MM.1S (cell line): ENCODE measurements around the gene SEMA4D.

Source experiments
- DNase-seq: peaks from one replicate; pipeline ENCODE4 v3.0.0-alpha.2; 2015
- H2AFZ ChIP-seq: fragments of 300-600 bp; sonication (generic); 2 replicates; pipeline ENCODE4 v1.6.0; 2016; ENCODE audit warnings: antibody characterized with exemption, low read length
- H3F3A ChIP-seq: fragments of 300-600 bp; sonication (generic); 2 replicates; pipeline ENCODE4 v1.6.1; 2016; ENCODE audit warnings: mild to moderate bottlenecking, antibody characterized with exemption, low read length, moderate library complexity, mixed read lengths; ENCODE audit not compliant: insufficient read depth
- H3K27ac ChIP-seq: fragments of 300-600 bp; sonication (generic); 2 replicates; pipeline ENCODE4 v1.5.1; 2016; ENCODE audit warnings: mild to moderate bottlenecking, low read length
- H3K27me3 ChIP-seq: fragments of 300-600 bp; sonication (generic); replicated peaks from 2 replicates; pipeline ENCODE4 v1.6.0; 2016; ENCODE audit warnings: low read length; ENCODE audit not compliant: insufficient read depth
- H3K36me3 ChIP-seq: fragments of 300-600 bp; sonication (generic); replicated peaks from 2 replicates; pipeline ENCODE4 v1.6.1; 2016; ENCODE audit warnings: mild to moderate bottlenecking, low read length, mixed read lengths; ENCODE audit not compliant: insufficient read depth
- H3K4me1 ChIP-seq: fragments of 300-600 bp; sonication (generic); 2 replicates; pipeline ENCODE4 v1.6.1; 2016; ENCODE audit warnings: low read length, mixed read lengths
- H3K4me2 ChIP-seq: fragments of 300-600 bp; sonication (generic); 2 replicates; pipeline ENCODE4 v1.6.0; 2016; ENCODE audit warnings: low read depth, low read length
- H3K4me3 ChIP-seq: fragments of 300-600 bp; sonication (generic); 2 replicates; pipeline ENCODE4 v1.5.1; 2016; ENCODE audit warnings: low read length, mixed read lengths
- H3K79me2 ChIP-seq: fragments of 300-600 bp; sonication (generic); 2 replicates; pipeline ENCODE4 v1.6.1; 2016; ENCODE audit warnings: mixed run types, low read length, mixed read lengths
- H3K9ac ChIP-seq: fragments of 300-600 bp; sonication (generic); 2 replicates; pipeline ENCODE4 v1.6.1; 2016; ENCODE audit warnings: low read length, mixed read lengths
- H3K9me2 ChIP-seq: fragments of 300-600 bp; sonication (generic); replicated peaks from 2 replicates; pipeline ENCODE4 v1.6.1; 2016; ENCODE audit warnings: mild to moderate bottlenecking, low read length, mixed read lengths; ENCODE audit not compliant: insufficient read depth
- H3K9me3 ChIP-seq: fragments of 300-600 bp; sonication (generic); replicated peaks from 2 replicates; pipeline ENCODE4 v1.6.1; 2016; ENCODE audit warnings: mild to moderate bottlenecking, low read length, mixed read lengths; ENCODE audit not compliant: insufficient read depth
- H4K20me1 ChIP-seq: fragments of 300-600 bp; sonication (generic); 2 replicates; pipeline ENCODE4 v1.6.1; 2016; ENCODE audit warnings: mild to moderate bottlenecking, low read length, moderate library complexity, mixed read lengths; ENCODE audit not compliant: insufficient read depth
- EZH2 ChIP-seq: fragments of 300-600 bp; sonication (generic); optimal IDR thresholded peaks from 2 replicates; pipeline ENCODE3; 2017; ENCODE audit warnings: low read depth, mild to moderate bottlenecking, antibody characterized with exemption, low read length, mixed read lengths
- EZH2phosphoT487 ChIP-seq: fragments of 300-600 bp; sonication (generic); IDR thresholded peaks from 2 replicates; pipeline ENCODE4 v1.6.1; 2018; ENCODE audit warnings: antibody characterized with exemption, low read length
- TF ChIP-seq, protein P1 (sequence below): fragments of 300-600 bp; sonication (generic); IDR thresholded peaks from 2 replicates; pipeline ENCODE4 v1.5.1; 2016; ENCODE audit warnings: antibody characterized with exemption, low read length, mixed read lengths

Gene SEMA4D

DNA sequence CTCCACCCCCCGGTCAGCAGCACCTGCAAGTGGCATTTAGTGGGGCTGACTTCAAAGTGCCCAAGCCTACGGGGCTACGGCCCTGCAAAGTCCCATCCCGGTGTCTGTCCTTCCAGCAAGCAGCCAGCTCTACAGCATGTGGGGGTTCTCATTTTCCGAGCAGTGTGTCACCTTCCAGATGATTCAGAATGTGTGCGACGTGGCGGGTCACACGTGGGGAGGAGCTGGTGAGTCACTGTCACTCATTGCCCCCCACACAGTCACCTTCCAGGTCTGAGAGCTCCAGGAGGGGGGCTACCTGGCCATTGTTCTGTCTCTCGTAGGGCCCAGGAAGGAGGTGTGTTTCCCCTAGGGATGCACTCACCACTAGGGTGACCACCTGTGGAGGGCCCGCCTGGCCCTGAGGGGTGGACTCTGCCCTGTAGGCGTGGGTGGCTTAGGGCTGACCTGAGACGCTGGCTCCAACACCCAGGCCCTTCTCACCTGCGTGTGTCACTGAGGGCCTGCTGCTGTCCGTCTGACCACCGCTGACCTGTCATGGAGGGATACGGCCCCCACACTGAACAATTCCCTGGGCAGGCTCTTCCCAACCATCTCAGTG is 70.2 kb downstream of the SEMA4D start:
- Histone ChIP-seq H3K9me2 (no peaks in the 10 kb centered on the region), H3K9ac (no peak overlapping the region), H4K20me1 (no peaks in the 10 kb centered on the region), H3K36me3 (no peaks in the 10 kb centered on the region), H3K79me2 (peaks cover 96% of the 10 kb centered on the region), H3K4me1 (peaks cover 52% of the 10 kb centered on the region), H2AFZ (no peak overlapping the region), H3K4me3 (no peak overlapping the region), H3F3A (peaks cover 19% of the 10 kb centered on the region), H3K4me2 (peak overlapping the region; percentile 53; the same call in 1 of the 2 replicates), H3K9me3 (no peaks in the 10 kb centered on the region), H3K27ac (peak overlapping the region; percentile 95; the same call in 1 of the 2 replicates), H3K27me3 (no peaks in the 10 kb centered on the region)
- TF ChIP-seq, protein P1, sequence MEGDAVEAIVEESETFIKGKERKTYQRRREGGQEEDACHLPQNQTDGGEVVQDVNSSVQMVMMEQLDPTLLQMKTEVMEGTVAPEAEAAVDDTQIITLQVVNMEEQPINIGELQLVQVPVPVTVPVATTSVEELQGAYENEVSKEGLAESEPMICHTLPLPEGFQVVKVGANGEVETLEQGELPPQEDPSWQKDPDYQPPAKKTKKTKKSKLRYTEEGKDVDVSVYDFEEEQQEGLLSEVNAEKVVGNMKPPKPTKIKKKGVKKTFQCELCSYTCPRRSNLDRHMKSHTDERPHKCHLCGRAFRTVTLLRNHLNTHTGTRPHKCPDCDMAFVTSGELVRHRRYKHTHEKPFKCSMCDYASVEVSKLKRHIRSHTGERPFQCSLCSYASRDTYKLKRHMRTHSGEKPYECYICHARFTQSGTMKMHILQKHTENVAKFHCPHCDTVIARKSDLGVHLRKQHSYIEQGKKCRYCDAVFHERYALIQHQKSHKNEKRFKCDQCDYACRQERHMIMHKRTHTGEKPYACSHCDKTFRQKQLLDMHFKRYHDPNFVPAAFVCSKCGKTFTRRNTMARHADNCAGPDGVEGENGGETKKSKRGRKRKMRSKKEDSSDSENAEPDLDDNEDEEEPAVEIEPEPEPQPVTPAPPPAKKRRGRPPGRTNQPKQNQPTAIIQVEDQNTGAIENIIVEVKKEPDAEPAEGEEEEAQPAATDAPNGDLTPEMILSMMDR, result no peak
- TF ChIP-seq EZH2phosphoT487 (no peak), EZH2 (no peak)
- no peak for DNase-seq

DNA sequence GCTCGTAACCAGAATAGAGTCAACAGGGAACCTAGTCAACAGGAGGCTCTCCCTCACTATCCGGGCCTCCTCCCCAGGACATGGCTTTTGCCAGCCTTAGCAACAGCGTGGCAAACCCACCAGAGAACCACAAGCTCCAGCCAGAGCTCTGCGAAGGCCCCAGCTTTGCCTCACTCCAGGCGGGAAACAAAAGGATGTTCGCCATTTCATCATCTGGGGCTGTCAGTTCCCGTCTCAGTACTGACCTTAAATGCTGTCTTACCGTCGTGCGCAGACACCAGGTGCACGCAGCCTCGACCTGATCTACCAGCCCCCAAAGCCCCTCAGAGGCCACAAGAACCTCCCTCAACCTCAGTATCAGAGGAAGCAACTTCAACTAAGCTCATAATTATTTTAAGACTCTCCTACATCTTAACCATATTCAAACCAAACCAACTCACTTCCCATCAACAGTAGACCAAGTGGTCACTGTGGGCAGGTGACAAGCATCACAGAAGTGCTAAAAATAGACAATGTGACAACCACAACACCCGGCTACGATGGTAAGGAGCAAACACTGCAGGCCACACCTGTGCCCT is 71.4 kb downstream of the SEMA4D start:
- Histone ChIP-seq H3K4me2 (peak overlapping the region; percentile 53), H3K9me3 (no peaks in the 10 kb centered on the region), H3K27me3 (no peaks in the 10 kb centered on the region), H3K4me1 (peaks cover 41% of the 10 kb centered on the region), H4K20me1 (no peaks in the 10 kb centered on the region), H3F3A (peaks cover 19% of the 10 kb centered on the region), H3K27ac (peak overlapping the region; percentile 95), H3K79me2 (peaks cover 96% of the 10 kb centered on the region), H3K4me3 (no peak overlapping the region), H3K9me2 (no peaks in the 10 kb centered on the region), H3K36me3 (no peaks in the 10 kb centered on the region), H3K9ac (peak overlapping the region; percentile 55), H2AFZ (no peak overlapping the region)
- peak; percentile 93 for DNase-seq
- TF ChIP-seq, protein P1, result no peak
- TF ChIP-seq EZH2phosphoT487, result no peak
- TF ChIP-seq EZH2, result no peak

DNA sequence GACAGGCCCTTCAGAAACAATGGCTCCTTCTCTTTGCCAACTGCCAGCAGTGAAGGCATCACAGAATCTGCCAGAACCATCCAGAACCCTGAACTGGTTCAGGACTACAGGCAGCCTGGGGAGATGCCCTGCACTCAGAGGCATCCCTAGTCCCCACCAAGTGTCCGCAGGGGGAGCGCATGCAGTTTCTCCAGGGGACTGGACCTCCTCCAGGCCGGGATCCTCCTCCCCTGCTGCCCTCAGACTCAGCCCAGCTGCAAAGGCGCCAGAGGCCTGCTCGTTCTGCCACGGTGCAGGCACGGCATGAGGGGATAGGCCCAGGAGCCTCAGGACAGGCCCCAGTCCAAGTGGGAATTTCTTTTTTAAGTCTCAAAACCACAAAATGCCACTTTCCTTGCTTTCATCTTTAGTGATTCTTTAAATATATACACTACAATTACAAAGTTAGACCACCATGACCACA is 72.0 kb downstream of the SEMA4D start:
- Histone ChIP-seq H3K4me1 (peaks cover 41% of the 10 kb centered on the region), H3K27ac (peak overlapping the region; percentile 95), H3F3A (peaks cover 19% of the 10 kb centered on the region), H3K79me2 (peaks cover 96% of the 10 kb centered on the region), H3K9ac (peak overlapping the region; percentile 55), H3K9me2 (no peaks in the 10 kb centered on the region), H3K4me3 (no peak overlapping the region), H4K20me1 (no peaks in the 10 kb centered on the region), H3K36me3 (no peaks in the 10 kb centered on the region), H3K27me3 (no peaks in the 10 kb centered on the region), H2AFZ (no peak overlapping the region), H3K4me2 (peak overlapping the region; percentile 53), H3K9me3 (no peaks in the 10 kb centered on the region)
- TF ChIP-seq EZH2phosphoT487 (no peak), EZH2 (no peak)
- TF ChIP-seq, protein P1, result no peak
- no peak for DNase-seq
